SK-N-SH (cell line): ENCODE measurements around the gene UBE3D. TPM values are rescaled to one million over a fixed set of nuclear protein-coding genes. Genes with fewer than 3 reads are reported as not detected.

Experiments used
- CTCF ChIA-PET: fragments of 300-600, 350-600 bp; formaldehyde crosslinking; extraction: SDS; loops from one replicate; lab custom pipeline; 2021; lab: Yijun Ruan, JAX
- POLR2A ChIA-PET: fragments of 350-600 bp; sonication (Branson Sonifier 250); formaldehyde crosslinking; extraction: SDS; loops from one replicate; lab custom pipeline; 2020; ENCODE audit warnings: antibody characterized with exemption, inconsistent platforms; lab: Yijun Ruan, JAX
- DNase-seq: peaks from one replicate; pipeline ENCODE4 v3.0.0; 2012
- H2AFZ ChIP-seq: fragments of 200-600 bp; sonication (generic); 2 replicates; pipeline ENCODE4 v1.8.1; 2016; ENCODE audit warnings: antibody characterized with exemption, mild to moderate bottlenecking, low read depth
- H3F3A ChIP-seq: fragments of 200-600 bp; sonication (generic); replicated peaks from 2 replicates; pipeline ENCODE3; 2016; ENCODE audit warnings: antibody characterized with exemption, mild to moderate bottlenecking; ENCODE audit not compliant: insufficient read depth
- H3K27ac ChIP-seq, 2 experiments: fragments of 200-500 bp in 1 of 2; fragments of 200-600 bp in 1 of 2; sonication (Bioruptor generic) in 1 of 2; sonication (generic), shearing (Covaris generic) in 1 of 2; 2 replicates each; pipeline versions ENCODE4 v1.5.1 to v1.6.1; 2014 to 2016; ENCODE audit warnings: low read depth in 2 of 2, inconsistent platforms in 1 of 2, low read length in 1 of 2, mild to moderate bottlenecking in 1 of 2, mixed read lengths in 1 of 2
- H3K27me3 ChIP-seq: fragments of 200-600 bp; sonication (generic), shearing (Covaris generic); 2 replicates; pipeline ENCODE4 v1.6.1; 2016; ENCODE audit warnings: mixed run types; ENCODE audit not compliant: insufficient read depth
- H3K36me3 ChIP-seq, 2 experiments: fragments of 200-500 bp in 1 of 2; fragments of 200-600 bp in 1 of 2; sonication (Bioruptor generic) in 1 of 2; sonication (generic) in 1 of 2; replicated peaks in 1 of 2; 2 replicates each; pipeline versions ENCODE3 to v1.5.1; 2014 to 2016; ENCODE audit warnings: low read length in 1 of 2, mild to moderate bottlenecking in 1 of 2; ENCODE audit not compliant: insufficient read depth in 2 of 2, control insufficient read depth in 1 of 2
- H3K4me1 ChIP-seq, 2 experiments: fragments of 200-500 bp in 1 of 2; fragments of 200-600 bp in 1 of 2; sonication (Bioruptor generic) in 1 of 2; sonication (generic), shearing (Covaris generic) in 1 of 2; 2 replicates each; pipeline versions ENCODE4 v1.5.1 to v1.6.1; 2014 to 2016; ENCODE audit warnings: low read depth in 1 of 2, low read length in 1 of 2, mixed run types in 1 of 2; ENCODE audit not compliant: insufficient read depth in 2 of 2, control insufficient read depth in 1 of 2
- H3K4me2 ChIP-seq: fragments of 200-600 bp; sonication (generic), shearing (Covaris generic); 2 replicates; pipeline ENCODE4 v1.6.1; 2017; ENCODE audit warnings: mixed run types
- H3K4me3 ChIP-seq, 2 experiments: fragments of 200-500 bp in 1 of 2; fragments of 200-600 bp in 1 of 2; sonication (Bioruptor generic) in 1 of 2; sonication (generic), shearing (Covaris generic) in 1 of 2; 2 replicates each; pipeline versions ENCODE4 v1.5.1 to v1.8.1; 2014 to 2016; ENCODE audit warnings: low read depth in 2 of 2, inconsistent platforms in 1 of 2, low read length in 1 of 2, mild to moderate bottlenecking in 1 of 2, mixed read lengths in 1 of 2, moderate library complexity in 1 of 2
- H3K79me2 ChIP-seq: fragments of 200-600 bp; sonication (generic); 2 replicates; pipeline ENCODE4 v1.8.1; 2017; ENCODE audit warnings: mild to moderate bottlenecking; ENCODE audit not compliant: insufficient read depth
- H3K9ac ChIP-seq: fragments of 200-600 bp; sonication (generic); 2 replicates; pipeline ENCODE4 v1.6.1; 2017; ENCODE audit warnings: mixed run types
- H3K9me2 ChIP-seq: fragments of 200-600 bp; sonication (generic); 2 replicates; pipeline ENCODE4 v1.6.1; 2017; ENCODE audit warnings: mixed run types
- H3K9me3 ChIP-seq: fragments of 200-600 bp; sonication (generic); 2 replicates; pipeline ENCODE4 v1.6.1; 2017; ENCODE audit warnings: mixed run types, mild to moderate bottlenecking, moderate library complexity
- H4K20me1 ChIP-seq: fragments of 200-600 bp; sonication (generic); 2 replicates; pipeline ENCODE4 v1.6.1; 2017; ENCODE audit warnings: mild to moderate bottlenecking, mixed run types; ENCODE audit not compliant: insufficient read depth
- ELF1 ChIP-seq: IDR thresholded peaks from 2 replicates; pipeline ENCODE4 v1.4.0; 2012
- EP300 ChIP-seq, 2 experiments: IDR thresholded peaks; 2 replicates each; pipeline versions ENCODE4 v1.4.0 to v1.6.1; 2012; ENCODE audit warnings: borderline replicate concordance in 1 of 2, low read depth in 1 of 2, low read length in 1 of 2
- EZH2phosphoT487 ChIP-seq: fragments of 200-600 bp; sonication (generic); IDR thresholded peaks from 2 replicates; pipeline ENCODE4 v1.6.1; 2017; ENCODE audit warnings: low read depth, mixed run types, mild to moderate bottlenecking, antibody characterized with exemption, moderate library complexity, borderline replicate concordance
- FOXM1 ChIP-seq: IDR thresholded peaks from 2 replicates; pipeline ENCODE4 v1.4.0; 2012; ENCODE audit warnings: low read depth, mild to moderate bottlenecking
- IRF3 ChIP-seq: fragments of 150-350 bp; IDR thresholded peaks from 2 replicates; pipeline ENCODE4 v1.6.1; 2016; ENCODE audit warnings: mild to moderate bottlenecking, low read depth, low read length
- MAX ChIP-seq: IDR thresholded peaks from 2 replicates; pipeline ENCODE4 v1.4.0; 2012; ENCODE audit warnings: low read depth
- RCOR1 ChIP-seq: fragments of 150-350 bp; IDR thresholded peaks from 2 replicates; pipeline ENCODE4 v1.6.1; 2017; ENCODE audit warnings: antibody characterized with exemption, low read length
- REST ChIP-seq: IDR thresholded peaks from 2 replicates; pipeline ENCODE4 v1.6.1; 2012; ENCODE audit warnings: mild to moderate bottlenecking, low read depth, low read length, moderate library complexity
- RFX5 ChIP-seq: IDR thresholded peaks from 2 replicates; pipeline ENCODE4 v1.6.1; 2012; ENCODE audit warnings: mild to moderate bottlenecking, improper control_type of control experiment, low read length
- SIN3A ChIP-seq: IDR thresholded peaks from 2 replicates; pipeline ENCODE4 v1.6.1; 2012; ENCODE audit warnings: low read depth, mild to moderate bottlenecking, low read length, moderate library complexity, borderline replicate concordance
- TCF12 ChIP-seq: IDR thresholded peaks from 2 replicates; pipeline ENCODE4 v1.4.0; 2012
- TEAD4 ChIP-seq: IDR thresholded peaks from 2 replicates; pipeline ENCODE4 v1.4.0; 2012; ENCODE audit warnings: mild to moderate bottlenecking, borderline replicate concordance; ENCODE audit not compliant: insufficient read depth
- ZBTB33 ChIP-seq: IDR thresholded peaks from 2 replicates; pipeline ENCODE4 v1.4.0; 2012; ENCODE audit warnings: low read depth, borderline replicate concordance
- WGBS: methylation state at CpG from one replicate; pipeline ENCODE4 v1.1.6; 2017; ENCODE audit warnings: low lambda C conversion rate; 5-methylcytosine and 5-hydroxymethylcytosine counted together
- polyA plus RNA-seq, 3 experiments: library from polyadenylated mRNA; depleted of rRNA; stranded (reverse); fragments of >200 nt; gene quantifications; 2 replicates each; pipeline ENCODE4 v1.2.3, GENCODE V29; 2012

The UBE3D gene
- polyA plus RNA-seq, 1 of the 3 experiments (the other 2 are of a cell fraction), result 3.4 TPM

GRCh38 chr6:82906951-82907350 lies 158.7 kb downstream of the UBE3D start (continued):
- no peak for TF ChIP-seq REST

- no peaks in the 10 kb centered on the region for H3K9me2 ChIP-seq
- ChIA-PET CTCF (no interaction called here), POLR2A (no interaction called here)
- no peaks in the 10 kb centered on the region for H4K20me1 ChIP-seq
- no peak overlapping the region for H3K4me3 ChIP-seq
- no peak overlapping the region for H3K27ac ChIP-seq
- no peaks in the 10 kb centered on the region for H3K27me3 ChIP-seq
- H3K9me3 ChIP-seq, result no peaks in the 10 kb centered on the region
- H3K4me1 ChIP-seq, result peaks cover 6 to 15% of the 10 kb centered on the region in 2 experiments; a peak in 3 of 4 replicates
- TF ChIP-seq EZH2phosphoT487 (no peak), ELF1 (no peak), RFX5 (no peak), TCF12 (no peak), MAX (no peak), TEAD4 (no peak), RCOR1 (no peak), ZBTB33 (no peak)
- H3F3A ChIP-seq, result no peaks in the 10 kb centered on the region
- no peaks in the 10 kb centered on the region for H3K79me2 ChIP-seq
- no peak overlapping the region for H3K9ac ChIP-seq
- DNase-seq, result no peak
- H3K4me2 ChIP-seq, result no peak overlapping the region
- H2AFZ ChIP-seq, result peak overlapping the region; percentile 42
- H3K36me3 ChIP-seq, result no peaks in the 10 kb centered on the region
Observed at GRCh38 chr6:82906489-82906888, 159.2 kb downstream of the UBE3D start.

GRCh38 chr6:82904860-82905259 lies 160.8 kb downstream of the UBE3D start:
- no peak overlapping the region for H2AFZ ChIP-seq
- ChIA-PET POLR2A (no interaction called here), CTCF (no interaction called here)
- H3K36me3 ChIP-seq, result no peaks in the 10 kb centered on the region
- H3K4me2 ChIP-seq, result no peak overlapping the region
- no peaks in the 10 kb centered on the region for H3K9me3 ChIP-seq
- no peaks in the 10 kb centered on the region for H3K79me2 ChIP-seq
- peaks cover 6 to 15% of the 10 kb centered on the region in 2 experiments; a peak in 3 of 4 replicates for H3K4me1 ChIP-seq
- H3F3A ChIP-seq, result no peaks in the 10 kb centered on the region
- no peaks in the 10 kb centered on the region for H3K9me2 ChIP-seq
- no peaks in the 10 kb centered on the region for H3K27me3 ChIP-seq
- H3K4me3 ChIP-seq, result no peak overlapping the region
- 100% methylated on average over 1 of the region's 1 CpG for WGBS
- no peaks in the 10 kb centered on the region for H4K20me1 ChIP-seq
- no peak overlapping the region for H3K27ac ChIP-seq
- DNase-seq, result no peak
- H3K9ac ChIP-seq, result no peak overlapping the region
- TF ChIP-seq FOXM1 (no peak), TCF12 (no peak), REST (no peak), SIN3A (no peak), EP300 (IDR thresholded peaks at IDR 0.05; ENCODE audit: borderline replicate concordance in 1 of 2, low read depth in 1 of 2, low read length in 1 of 2) (no peak), EZH2phosphoT487 (no peak), IRF3 (no peak), RCOR1 (no peak)
